Measurements from ENCODE around the gene MYCBP2. TPM values are rescaled to one million over a fixed set of nuclear protein-coding genes. Genes with fewer than 3 reads are reported as not detected.

Gene MYCBP2
- polyA plus RNA-seq, 2 of the 4 experiments (the other 2 are of a cell fraction): 15.8 to 37.8 TPM

DNA sequence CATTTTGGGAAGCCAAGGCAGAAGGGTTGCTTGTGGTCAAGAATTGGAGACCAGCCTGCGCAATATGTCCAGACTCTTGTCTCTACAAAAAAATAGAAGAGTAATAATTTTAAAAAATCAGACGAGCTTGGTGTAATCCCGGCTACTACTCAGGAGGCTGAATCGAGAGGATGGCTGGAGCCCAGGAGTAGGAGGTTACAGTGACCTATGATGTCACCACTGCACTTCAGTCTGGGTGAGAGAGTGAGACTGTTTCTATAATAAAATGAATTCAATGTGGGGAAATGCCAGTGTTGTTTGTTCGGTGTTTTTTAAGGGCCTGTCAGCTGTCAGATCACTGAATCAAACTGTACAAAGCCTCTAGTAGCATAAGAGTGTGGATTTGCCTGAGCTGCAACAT lies 298.7 kb downstream of the MYCBP2 start:
- Histone ChIP-seq H3K27ac (no peak overlapping the region), H3K4me3 (no peak overlapping the region), H3K4me1 (peaks cover 22% of the 10 kb centered on the region), H3K9me3 (no peaks in the 10 kb centered on the region), H3K4me2 (peak overlapping the region; percentile 81)
- ChIA-PET POLR2A (no interaction called here), CTCF (interaction anchor here (0.7 to 1.2 kb wide), 2 partner anchors 12 to 14 kb away, joined by 3 to 6 read pairs; no protein-coding TSS in a partner anchor)
- ATAC-seq: no peak
- WGBS (ENCODE audit: missing lambda C conversion rate): 59% methylated on average over 5 of the region's 5 CpGs
- TF ChIP-seq EP300 (IDR thresholded peaks at IDR 0.05) (no peak), ZSCAN20 (CRISPR knock-in tag; IDR thresholded peaks at IDR 0.05) (no peak), GATA3 (IDR thresholded peaks at IDR 0.05; ENCODE audit: borderline replicate concordance) (no peak), HOXB13 (CRISPR knock-in tag; IDR thresholded peaks at IDR 0.05; ENCODE audit: low read depth) (no peak), RNF2 (IDR thresholded peaks at IDR 0.05; ENCODE audit: borderline replicate concordance, low read depth) (no peak)
- TF ChIP-seq, protein P1, sequence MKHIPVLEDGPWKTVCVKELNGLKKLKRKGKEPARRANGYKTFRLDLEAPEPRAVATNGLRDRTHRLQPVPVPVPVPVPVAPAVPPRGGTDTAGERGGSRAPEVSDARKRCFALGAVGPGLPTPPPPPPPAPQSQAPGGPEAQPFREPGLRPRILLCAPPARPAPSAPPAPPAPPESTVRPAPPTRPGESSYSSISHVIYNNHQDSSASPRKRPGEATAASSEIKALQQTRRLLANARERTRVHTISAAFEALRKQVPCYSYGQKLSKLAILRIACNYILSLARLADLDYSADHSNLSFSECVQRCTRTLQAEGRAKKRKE (CRISPR knock-in tag; IDR thresholded peaks at IDR 0.05; ENCODE audit: low read depth): no peak
- TF ChIP-seq, protein P2, sequence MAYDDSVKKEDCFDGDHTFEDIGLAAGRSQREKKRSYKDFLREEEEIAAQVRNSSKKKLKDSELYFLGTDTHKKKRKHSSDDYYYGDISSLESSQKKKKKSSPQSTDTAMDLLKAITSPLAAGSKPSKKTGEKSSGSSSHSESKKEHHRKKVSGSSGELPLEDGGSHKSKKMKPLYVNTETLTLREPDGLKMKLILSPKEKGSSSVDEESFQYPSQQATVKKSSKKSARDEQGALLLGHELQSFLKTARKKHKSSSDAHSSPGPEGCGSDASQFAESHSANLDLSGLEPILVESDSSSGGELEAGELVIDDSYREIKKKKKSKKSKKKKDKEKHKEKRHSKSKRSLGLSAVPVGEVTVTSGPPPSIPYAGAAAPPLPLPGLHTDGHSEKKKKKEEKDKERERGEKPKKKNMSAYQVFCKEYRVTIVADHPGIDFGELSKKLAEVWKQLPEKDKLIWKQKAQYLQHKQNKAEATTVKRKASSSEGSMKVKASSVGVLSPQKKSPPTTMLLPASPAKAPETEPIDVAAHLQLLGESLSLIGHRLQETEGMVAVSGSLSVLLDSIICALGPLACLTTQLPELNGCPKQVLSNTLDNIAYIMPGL (CRISPR knock-in tag; IDR thresholded peaks at IDR 0.05; ENCODE audit: borderline replicate concordance): no peak
- TF ChIP-seq, protein P3, sequence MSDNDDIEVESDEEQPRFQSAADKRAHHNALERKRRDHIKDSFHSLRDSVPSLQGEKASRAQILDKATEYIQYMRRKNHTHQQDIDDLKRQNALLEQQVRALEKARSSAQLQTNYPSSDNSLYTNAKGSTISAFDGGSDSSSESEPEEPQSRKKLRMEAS (IDR thresholded peaks at IDR 0.05): no peak
- TF ChIP-seq, protein P4, sequence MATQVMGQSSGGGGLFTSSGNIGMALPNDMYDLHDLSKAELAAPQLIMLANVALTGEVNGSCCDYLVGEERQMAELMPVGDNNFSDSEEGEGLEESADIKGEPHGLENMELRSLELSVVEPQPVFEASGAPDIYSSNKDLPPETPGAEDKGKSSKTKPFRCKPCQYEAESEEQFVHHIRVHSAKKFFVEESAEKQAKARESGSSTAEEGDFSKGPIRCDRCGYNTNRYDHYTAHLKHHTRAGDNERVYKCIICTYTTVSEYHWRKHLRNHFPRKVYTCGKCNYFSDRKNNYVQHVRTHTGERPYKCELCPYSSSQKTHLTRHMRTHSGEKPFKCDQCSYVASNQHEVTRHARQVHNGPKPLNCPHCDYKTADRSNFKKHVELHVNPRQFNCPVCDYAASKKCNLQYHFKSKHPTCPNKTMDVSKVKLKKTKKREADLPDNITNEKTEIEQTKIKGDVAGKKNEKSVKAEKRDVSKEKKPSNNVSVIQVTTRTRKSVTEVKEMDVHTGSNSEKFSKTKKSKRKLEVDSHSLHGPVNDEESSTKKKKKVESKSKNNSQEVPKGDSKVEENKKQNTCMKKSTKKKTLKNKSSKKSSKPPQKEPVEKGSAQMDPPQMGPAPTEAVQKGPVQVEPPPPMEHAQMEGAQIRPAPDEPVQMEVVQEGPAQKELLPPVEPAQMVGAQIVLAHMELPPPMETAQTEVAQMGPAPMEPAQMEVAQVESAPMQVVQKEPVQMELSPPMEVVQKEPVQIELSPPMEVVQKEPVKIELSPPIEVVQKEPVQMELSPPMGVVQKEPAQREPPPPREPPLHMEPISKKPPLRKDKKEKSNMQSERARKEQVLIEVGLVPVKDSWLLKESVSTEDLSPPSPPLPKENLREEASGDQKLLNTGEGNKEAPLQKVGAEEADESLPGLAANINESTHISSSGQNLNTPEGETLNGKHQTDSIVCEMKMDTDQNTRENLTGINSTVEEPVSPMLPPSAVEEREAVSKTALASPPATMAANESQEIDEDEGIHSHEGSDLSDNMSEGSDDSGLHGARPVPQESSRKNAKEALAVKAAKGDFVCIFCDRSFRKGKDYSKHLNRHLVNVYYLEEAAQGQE (IDR thresholded peaks at IDR 0.05): no peak
- no peak for FAIRE-seq
- DNase-seq (ENCODE audit: low read depth in 1 of 2, low spot score in 1 of 2): no peak

DNA sequence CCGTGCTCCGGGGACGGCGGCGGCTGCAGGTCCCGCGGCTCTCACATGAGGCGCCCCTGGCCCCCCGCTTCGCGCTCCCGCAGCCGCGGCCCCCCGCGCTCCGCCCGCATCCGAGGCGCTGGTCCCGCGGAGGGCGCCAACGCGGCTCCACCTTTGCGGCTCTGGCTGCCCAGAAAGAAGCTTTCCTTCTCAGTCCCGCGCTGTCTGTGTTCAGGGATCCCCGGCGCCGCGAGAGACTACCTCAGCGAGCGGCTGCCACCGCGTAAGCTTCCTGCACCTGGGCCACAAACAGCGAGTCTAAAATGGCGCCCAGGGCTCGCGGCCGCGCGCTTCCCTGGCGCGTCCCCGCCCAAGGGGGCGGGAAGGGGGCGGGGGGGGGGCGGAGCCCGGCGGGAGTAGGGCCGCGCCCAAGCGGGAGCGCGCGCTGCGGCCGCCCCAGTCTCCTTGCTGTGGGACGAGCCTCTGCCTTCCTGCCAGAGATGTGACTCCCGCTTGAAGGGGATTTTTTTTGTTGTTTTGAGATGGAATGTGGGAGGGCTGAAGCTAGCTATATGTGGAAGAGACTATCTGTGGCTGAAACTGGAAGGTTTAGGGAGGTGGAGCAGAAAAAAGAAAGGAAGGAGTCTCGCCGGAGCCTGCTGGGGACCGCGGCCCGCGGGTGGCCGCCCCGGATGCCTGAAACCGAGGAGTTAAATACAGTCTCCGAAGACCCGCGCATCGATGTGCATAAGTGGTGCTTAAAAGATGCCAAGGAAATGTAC lies 299.9 kb downstream of the MYCBP2 start, which contains the start of gene FBXL3:
Gene FBXL3, minus strand, starts transcription at position 299 of the 761 bp plus-strand sequence. CDS start 5,299 bp downstream, outside the sequence.
- H3K4me2 ChIP-seq: peak within 1 kb of the TSS; percentile 91
- DNase-seq (ENCODE audit: low read depth in 1 of 2, low spot score in 1 of 2): peak; percentile 61 to 70
- CTCF ChIA-PET: interaction anchor here (2.0 kb wide), 1 partner anchor 12 kb away, joined by 6 read pairs; no protein-coding TSS in a partner anchor

More for the DNA sequence above, 299.9 kb downstream of the MYCBP2 start, which contains the start of gene FBXL3:
- peak within 1 kb of the TSS; percentile 95 to 100 for H3K27ac ChIP-seq
- peak within 1 kb of the TSS; percentile 83 for H3K4me3 ChIP-seq
- 2% methylated on average over 14 of the region's 74 CpGs for WGBS (ENCODE audit: missing lambda C conversion rate)
- POLR2A ChIA-PET: interaction anchor here (1.1 to 2.1 kb wide), 3 partner anchors 35 to 451 kb away, joined by 3 to 10 read pairs (median 3); partner anchors contain the start of gene CLN5
- no peaks in the 10 kb centered on the region for H3K9me3 ChIP-seq
- peak; percentile 82 to 83 for ATAC-seq
- peaks cover 29% of the 10 kb centered on the region for H3K4me1 ChIP-seq
- TF ChIP-seq, protein P3 (IDR thresholded peaks at IDR 0.05): no peak; the same call in 1 of the 2 replicates
- TF ChIP-seq JUN (IDR thresholded peaks at IDR 0.05): peak; percentile 57 to 63; a peak in 3 of 5 replicates
- no peak for TF ChIP-seq SMC3 (IDR thresholded peaks at IDR 0.05)
- TF ChIP-seq, protein P1 (CRISPR knock-in tag; IDR thresholded peaks at IDR 0.05; ENCODE audit: low read depth): no peak
- TF ChIP-seq POLR2A (IDR thresholded peaks at IDR 0.05; ENCODE audit: low read length): peak; percentile 46; the same call in 1 of the 2 replicates
- TF ChIP-seq, protein P4 (IDR thresholded peaks at IDR 0.05): no peak
- peak; percentile 83 for TF ChIP-seq PHF8 (IDR thresholded peaks at IDR 0.05; ENCODE audit: borderline replicate concordance, low read depth)
- no peak for TF ChIP-seq MAZ (IDR thresholded peaks at IDR 0.05; ENCODE audit: borderline replicate concordance, low read depth, low read length)
- TF ChIP-seq KDM5A (IDR thresholded peaks at IDR 0.05): no peak
- no peak for TF ChIP-seq NR3C1 (IDR thresholded peaks at IDR 0.05)
- TF ChIP-seq KDM1A (IDR thresholded peaks at IDR 0.05; ENCODE audit: low read depth): no peak
- TF ChIP-seq BHLHE40 (IDR thresholded peaks at IDR 0.05; ENCODE audit: low read depth, low read length): no peak
- FAIRE-seq: no peak
